Cardiac muscle cell (in vitro differentiated cells and primary cell): ENCODE data around the gene CADPS2. TPM values are rescaled to one million over a fixed set of nuclear protein-coding genes. Genes with fewer than 3 reads are reported as not detected.

ENCODE experiments used
- DNase-seq, 2 donors: peaks; one replicate each; pipeline versions ENCODE4 v3.0.0 to v3.0.0-alpha.2; 2010 to 2017; ENCODE audit warnings: low read depth in 1 of 2, low spot score in 1 of 2
- H3K27ac ChIP-seq: fragments of 200-600 bp; sonication (generic); 2 replicates; pipeline ENCODE4 v1.5.1; 2016
- H3K27me3 ChIP-seq: fragments of 200-600 bp; sonication (generic); 2 replicates; pipeline ENCODE4 v1.6.0; 2016; ENCODE audit warnings: control low read depth
- H3K36me3 ChIP-seq: fragments of 200-600 bp; sonication (generic); 2 replicates; pipeline ENCODE4 v1.5.1; 2016; ENCODE audit warnings: control low read depth
- H3K4me1 ChIP-seq: fragments of 200-600 bp; sonication (generic); 2 replicates; pipeline ENCODE4 v1.8.1; 2017; ENCODE audit warnings: low read depth, mild to moderate bottlenecking, mixed run types
- H3K4me3 ChIP-seq: fragments of 200-600 bp; sonication (generic); 2 replicates; pipeline ENCODE4 v1.5.1; 2016; ENCODE audit warnings: mild to moderate bottlenecking
- H3K9me3 ChIP-seq: fragments of 200-600 bp; sonication (generic); 2 replicates; pipeline ENCODE4 v1.5.1; 2017; ENCODE audit warnings: low read depth, mild to moderate bottlenecking, control low read depth
- polyA plus RNA-seq: library from polyadenylated mRNA; unstranded; fragments of >200 nt; fragmentation: Nextera tagmentation; extraction: Ambion mirVana; gene quantifications from 2 replicates; pipeline ENCODE4 v1.2.1, GENCODE V29; 2016
- total RNA-seq: library from RNA; depleted of rRNA; stranded (reverse); fragments of >200 nt; gene quantifications from 2 replicates; pipeline ENCODE4 v1.2.3, GENCODE V29; 2016
- TF ChIP-seq, protein P1 (sequence below): IDR thresholded peaks from 2 replicates; pipeline ENCODE4 v1.5.1; 2012; ENCODE audit warnings: low read depth, mild to moderate bottlenecking, low read length

CADPS2 gene
- total and polyA plus RNA-seq, 2 experiments from 2014 or later = 15.0 to 17.2 TPM

DNA sequence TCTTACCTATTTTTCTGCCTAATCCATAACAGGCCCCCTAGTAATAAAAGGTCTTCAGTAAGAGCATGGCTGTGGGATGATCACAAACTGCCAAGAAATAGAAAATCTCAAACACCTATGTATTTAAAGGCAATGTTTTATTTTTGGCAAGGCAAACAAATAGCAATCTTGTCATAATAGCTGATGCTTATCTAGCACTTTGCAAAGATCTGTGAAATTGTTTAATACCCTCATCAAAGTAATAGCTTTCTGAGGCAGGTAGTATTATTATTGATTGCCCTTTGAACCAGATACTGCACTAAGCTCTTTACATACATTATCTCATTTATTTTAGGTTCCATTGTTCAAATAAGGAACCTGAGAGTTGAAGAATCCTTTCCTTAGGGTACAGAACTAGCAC is 1.6 kb upstream of the CADPS2 start:
- H3K27ac ChIP-seq = no peak overlapping the region
- peaks cover 34% of the 10 kb centered on the region for H3K27me3 ChIP-seq
- no peaks in the 10 kb centered on the region for H3K9me3 ChIP-seq
- H3K4me3 ChIP-seq = no peak overlapping the region
- TF ChIP-seq, protein P1, sequence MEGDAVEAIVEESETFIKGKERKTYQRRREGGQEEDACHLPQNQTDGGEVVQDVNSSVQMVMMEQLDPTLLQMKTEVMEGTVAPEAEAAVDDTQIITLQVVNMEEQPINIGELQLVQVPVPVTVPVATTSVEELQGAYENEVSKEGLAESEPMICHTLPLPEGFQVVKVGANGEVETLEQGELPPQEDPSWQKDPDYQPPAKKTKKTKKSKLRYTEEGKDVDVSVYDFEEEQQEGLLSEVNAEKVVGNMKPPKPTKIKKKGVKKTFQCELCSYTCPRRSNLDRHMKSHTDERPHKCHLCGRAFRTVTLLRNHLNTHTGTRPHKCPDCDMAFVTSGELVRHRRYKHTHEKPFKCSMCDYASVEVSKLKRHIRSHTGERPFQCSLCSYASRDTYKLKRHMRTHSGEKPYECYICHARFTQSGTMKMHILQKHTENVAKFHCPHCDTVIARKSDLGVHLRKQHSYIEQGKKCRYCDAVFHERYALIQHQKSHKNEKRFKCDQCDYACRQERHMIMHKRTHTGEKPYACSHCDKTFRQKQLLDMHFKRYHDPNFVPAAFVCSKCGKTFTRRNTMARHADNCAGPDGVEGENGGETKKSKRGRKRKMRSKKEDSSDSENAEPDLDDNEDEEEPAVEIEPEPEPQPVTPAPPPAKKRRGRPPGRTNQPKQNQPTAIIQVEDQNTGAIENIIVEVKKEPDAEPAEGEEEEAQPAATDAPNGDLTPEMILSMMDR = no peak
- DNase-seq = no peak
- H3K4me1 ChIP-seq = peaks cover 5% of the 10 kb centered on the region
- no peaks in the 10 kb centered on the region for H3K36me3 ChIP-seq

DNA sequence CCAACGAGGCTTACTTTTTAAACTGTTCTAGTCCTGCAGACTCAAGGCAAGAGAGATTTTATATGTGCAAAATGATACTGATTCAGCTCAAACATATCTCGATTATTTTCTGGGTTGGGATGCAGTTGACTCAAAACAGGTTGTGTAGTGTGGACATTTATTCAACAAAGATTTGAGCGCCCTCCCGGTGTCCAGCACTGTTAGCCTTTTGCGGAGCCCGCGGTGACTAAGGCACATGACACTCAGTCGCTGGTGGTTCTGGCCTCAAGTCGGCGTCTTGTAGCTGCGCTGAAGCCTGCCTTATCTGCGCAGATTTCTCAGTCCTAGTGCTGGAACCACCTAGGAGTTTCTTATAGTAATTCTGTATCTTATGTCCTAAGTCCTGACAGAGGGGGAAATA is 938 bp upstream of the CADPS2 start:
- Histone ChIP-seq H3K4me3 (peak overlapping the region; percentile 84), H3K27me3 (peaks cover 34% of the 10 kb centered on the region), H3K4me1 (peaks cover 5% of the 10 kb centered on the region), H3K36me3 (no peaks in the 10 kb centered on the region), H3K9me3 (no peaks in the 10 kb centered on the region), H3K27ac (no peak overlapping the region)
- DNase-seq = peak; percentile 70 to 77
- TF ChIP-seq, protein P1 = peak; percentile 34

DNA sequence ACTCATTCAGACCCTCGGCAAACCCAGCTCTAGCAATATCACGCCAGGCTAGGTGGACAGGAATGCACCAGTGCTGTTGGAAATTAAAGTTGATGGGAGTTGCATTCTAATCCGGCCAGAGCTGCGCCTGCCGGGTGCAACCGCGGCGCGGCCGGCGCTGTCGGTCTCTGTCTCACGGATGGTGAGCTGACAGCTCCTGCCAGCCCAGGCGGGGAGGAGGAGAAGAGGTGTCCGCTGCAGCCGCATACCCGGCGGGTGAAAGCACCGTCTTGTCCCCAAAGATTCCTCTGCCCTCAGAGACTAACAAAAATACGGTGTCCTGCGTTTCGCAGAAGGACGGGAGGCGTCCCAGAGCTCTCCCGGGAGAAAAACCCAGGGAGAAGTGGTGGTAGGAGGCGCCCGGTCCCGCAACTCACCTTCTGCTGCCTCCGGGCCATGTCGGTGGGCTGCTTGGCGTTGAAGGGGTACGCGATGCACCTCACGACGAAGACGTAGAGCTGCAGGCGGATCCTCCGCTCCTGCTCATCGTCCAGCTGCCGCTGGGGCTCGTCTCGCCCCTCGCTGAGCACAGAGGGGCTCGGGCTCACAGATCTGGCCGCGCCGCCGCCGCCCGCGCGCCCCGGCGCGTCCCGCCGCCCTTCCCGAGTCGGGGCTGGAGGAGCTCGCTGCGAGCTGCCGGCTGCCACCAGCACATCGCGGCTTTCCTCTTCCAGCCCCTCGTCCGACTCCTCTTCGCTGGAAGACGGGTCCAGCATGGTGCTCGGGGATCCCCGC is 490 bp downstream of the CADPS2 start:
- Histone ChIP-seq H3K4me3 (peak overlapping the region; percentile 84), H3K27me3 (peaks cover 34% of the 10 kb centered on the region), H3K27ac (peak overlapping the region; percentile 82), H3K36me3 (no peaks in the 10 kb centered on the region), H3K4me1 (peaks cover 5% of the 10 kb centered on the region), H3K9me3 (no peaks in the 10 kb centered on the region)
- peak; percentile 50 to 63 for DNase-seq
- TF ChIP-seq, protein P1 = no peak

DNA sequence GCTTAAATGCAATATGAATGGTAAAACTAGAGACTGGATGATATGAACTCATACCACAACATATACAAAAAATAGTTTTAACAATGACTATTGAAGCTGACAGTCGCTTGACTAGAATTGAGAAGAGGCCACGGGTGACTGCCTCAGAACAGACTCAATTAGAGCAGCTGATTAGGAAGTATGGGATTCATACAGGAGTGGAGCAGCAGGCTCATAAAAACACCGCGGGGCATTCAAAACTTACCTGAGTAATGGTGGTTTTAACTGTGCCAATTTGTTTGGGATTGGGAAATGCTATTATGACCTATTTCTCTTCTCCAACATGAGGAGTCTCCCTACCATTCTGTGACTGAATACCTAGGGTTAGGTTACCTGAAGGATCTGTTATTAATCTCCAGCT is 2.1 kb downstream of the CADPS2 start:
- TF ChIP-seq, protein P1 = no peak
- H3K27me3 ChIP-seq = peaks cover 29% of the 10 kb centered on the region
- no peak overlapping the region for H3K4me3 ChIP-seq
- no peaks in the 10 kb centered on the region for H3K9me3 ChIP-seq
- peaks cover 5% of the 10 kb centered on the region for H3K4me1 ChIP-seq
- no peaks in the 10 kb centered on the region for H3K36me3 ChIP-seq
- H3K27ac ChIP-seq = no peak overlapping the region
- no peak for DNase-seq

DNA sequence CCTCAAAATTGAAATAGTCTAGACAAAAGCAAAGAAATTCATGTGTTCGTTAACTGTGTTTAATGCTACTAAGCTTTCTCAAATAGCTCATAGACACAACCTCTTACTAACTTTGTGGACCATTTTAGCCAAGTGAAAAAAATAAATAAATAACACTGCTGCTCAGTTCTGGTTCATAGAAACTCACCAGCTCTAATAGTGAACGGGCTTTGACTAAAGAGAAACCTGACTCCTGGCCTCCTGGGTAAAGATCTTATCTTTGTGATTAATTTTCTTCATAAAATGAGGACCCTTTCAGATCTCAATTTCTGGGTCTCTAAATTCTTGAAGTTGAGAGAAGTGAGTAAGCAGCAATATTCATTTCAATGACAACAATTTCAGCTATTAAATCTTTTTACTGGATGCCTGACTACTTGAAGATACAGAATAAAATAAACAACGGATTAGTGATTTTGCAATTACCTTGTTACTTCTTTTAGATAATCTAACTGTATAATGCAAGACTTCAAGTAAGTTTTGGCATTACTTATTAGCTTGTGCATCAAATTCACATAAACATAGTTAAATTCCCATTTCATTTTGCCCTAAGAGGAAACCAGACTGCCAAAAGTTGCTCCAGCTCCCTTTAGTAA is 3.1 kb downstream of the CADPS2 start:
- DNase-seq = no peak
- Histone ChIP-seq H3K4me3 (no peak overlapping the region), H3K4me1 (peaks cover 5% of the 10 kb centered on the region), H3K27me3 (peaks cover 20% of the 10 kb centered on the region), H3K27ac (no peak overlapping the region), H3K36me3 (no peaks in the 10 kb centered on the region), H3K9me3 (no peaks in the 10 kb centered on the region)
- TF ChIP-seq, protein P1 = no peak
